WTC11 (cell line): ENCODE measurements around the gene VSTM2L. TPM values are rescaled to one million over a fixed set of nuclear protein-coding genes. Genes with fewer than 3 reads are reported as not detected.
"Not testable (repeated sequence)": the region's sequence is repeated elsewhere in the genome, so short reads cannot be mapped to it uniquely, and the experiment has no call there.

Experiments used
- ATAC-seq: fragments of 200-7000 bp; cut with Tn5 transposase; 2 replicates; pipeline ENCODE4 v1.10.0; 2021; ENCODE audit warnings: mild to moderate bottlenecking, moderate library complexity
- CTCF ChIA-PET: fragments of 300-600 bp; sonication (Branson Sonifier 250); formaldehyde crosslinking; loops from one replicate; lab custom pipeline; 2021; ENCODE audit warnings: antibody characterized with exemption; lab: Charles Lee
- POLR2A ChIA-PET: fragments of 350-600 bp; sonication (Branson Sonifier 250); formaldehyde crosslinking; loops from one replicate; lab custom pipeline; 2021; ENCODE audit warnings: antibody characterized with exemption; lab: Charles Lee
- DNase-seq: peaks from one replicate; pipeline ENCODE4 v3.0.0; 2021; ENCODE audit warnings: low spot score
- H3K27ac Mint-ChIP-seq: 2 replicates; pipeline ENCODE4 v1.8.0; 2021; ENCODE audit warnings: mixed read lengths
- H3K27me3 Mint-ChIP-seq: 2 replicates; pipeline ENCODE4 v1.8.0; 2021; ENCODE audit warnings: low read depth, mild to moderate bottlenecking, moderate library complexity, mixed read lengths
- H3K36me3 Mint-ChIP-seq: 2 replicates; pipeline ENCODE4 v1.8.0; 2021; ENCODE audit warnings: mixed read lengths
- H3K4me1 Mint-ChIP-seq: 2 replicates; pipeline ENCODE4 v1.8.0; 2022; ENCODE audit warnings: mixed read lengths
- H3K4me3 Mint-ChIP-seq: 2 replicates; pipeline ENCODE4 v1.8.0; 2021; ENCODE audit warnings: mild to moderate bottlenecking, moderate library complexity, mixed read lengths
- H3K9me3 Mint-ChIP-seq: 2 replicates; pipeline ENCODE4 v1.8.0; 2021; ENCODE audit warnings: mixed read lengths
- CREM ChIP-seq: sonication (generic); formaldehyde crosslinking; IDR thresholded peaks from 2 replicates; pipeline ENCODE4 v1.8.1; 2022; ENCODE audit warnings: mild to moderate bottlenecking, missing genetic modification reagents, moderate library complexity
- GABPB1 ChIP-seq: sonication (generic); formaldehyde crosslinking; IDR thresholded peaks from 2 replicates; pipeline ENCODE4 v1.8.1; 2023; ENCODE audit warnings: mild to moderate bottlenecking, missing genetic modification reagents
- NR1H2 ChIP-seq: sonication (generic); formaldehyde crosslinking; IDR thresholded peaks from 2 replicates; pipeline ENCODE4 v1.9.0; 2021; ENCODE audit warnings: mild to moderate bottlenecking, moderate library complexity, missing genetic modification reagents
- NR2C2 ChIP-seq: sonication (generic); formaldehyde crosslinking; IDR thresholded peaks from 2 replicates; pipeline ENCODE4 v1.8.0; 2022; ENCODE audit warnings: mild to moderate bottlenecking, missing genetic modification reagents
- PRRX2 ChIP-seq: fragments of 250-450 bp; sonication (Bioruptor Pico); IDR thresholded peaks from 2 replicates; pipeline ENCODE4 v1.8.0; 2021; ENCODE audit warnings: mild to moderate bottlenecking
- SOX15 ChIP-seq: fragments of 250-450 bp; sonication (Bioruptor Pico); IDR thresholded peaks from 2 replicates; pipeline ENCODE4 v1.9.0; 2021; ENCODE audit warnings: mild to moderate bottlenecking
- ZNF121 ChIP-seq: sonication (generic); formaldehyde crosslinking; IDR thresholded peaks from 2 replicates; pipeline ENCODE4 v1.8.0; 2023; ENCODE audit warnings: missing genetic modification reagents
- total RNA-seq: library from RNA; stranded (reverse); gene quantifications from 3 replicates; pipeline ENCODE4 v1.2.3, GENCODE V29; 2021
- TF ChIP-seq, protein P1 (sequence below): sonication (generic); formaldehyde crosslinking; IDR thresholded peaks from 2 replicates; pipeline ENCODE4 v1.8.1; 2022; ENCODE audit warnings: missing genetic modification reagents, borderline replicate concordance
- TF ChIP-seq, protein P2 (sequence below): sonication (generic); formaldehyde crosslinking; IDR thresholded peaks from 2 replicates; pipeline ENCODE4 v1.8.0; 2022; ENCODE audit warnings: mild to moderate bottlenecking, missing genetic modification reagents
- TF ChIP-seq, protein P3 (sequence below): sonication (generic); formaldehyde crosslinking; conservative IDR thresholded peaks from 2 replicates; pipeline ENCODE4 v1.8.1; 2023; ENCODE audit warnings: mild to moderate bottlenecking, low read depth, missing genetic modification reagents, moderate library complexity
- TF ChIP-seq, protein P4 (sequence below): fragments of 250-450 bp; sonication (Bioruptor Pico); IDR thresholded peaks from 2 replicates; pipeline ENCODE4 v1.9.0; 2021; ENCODE audit warnings: mild to moderate bottlenecking
- TF ChIP-seq, protein P5 (sequence below): sonication (generic); formaldehyde crosslinking; IDR thresholded peaks from 2 replicates; pipeline ENCODE4 v1.8.0; 2023; ENCODE audit warnings: mild to moderate bottlenecking, missing genetic modification reagents
- TF ChIP-seq, protein P6 (sequence below): sonication (generic); formaldehyde crosslinking; IDR thresholded peaks from 2 replicates; pipeline ENCODE4 v1.8.1; 2023; ENCODE audit warnings: mild to moderate bottlenecking, missing genetic modification reagents

VSTM2L gene
- total RNA-seq, 1 experiment from 2014 or later = 1.9 TPM

GRCh38 chr20:37961066-37961465, 58.1 kb downstream of the VSTM2L start (continued):
- TF ChIP-seq, protein P1, sequence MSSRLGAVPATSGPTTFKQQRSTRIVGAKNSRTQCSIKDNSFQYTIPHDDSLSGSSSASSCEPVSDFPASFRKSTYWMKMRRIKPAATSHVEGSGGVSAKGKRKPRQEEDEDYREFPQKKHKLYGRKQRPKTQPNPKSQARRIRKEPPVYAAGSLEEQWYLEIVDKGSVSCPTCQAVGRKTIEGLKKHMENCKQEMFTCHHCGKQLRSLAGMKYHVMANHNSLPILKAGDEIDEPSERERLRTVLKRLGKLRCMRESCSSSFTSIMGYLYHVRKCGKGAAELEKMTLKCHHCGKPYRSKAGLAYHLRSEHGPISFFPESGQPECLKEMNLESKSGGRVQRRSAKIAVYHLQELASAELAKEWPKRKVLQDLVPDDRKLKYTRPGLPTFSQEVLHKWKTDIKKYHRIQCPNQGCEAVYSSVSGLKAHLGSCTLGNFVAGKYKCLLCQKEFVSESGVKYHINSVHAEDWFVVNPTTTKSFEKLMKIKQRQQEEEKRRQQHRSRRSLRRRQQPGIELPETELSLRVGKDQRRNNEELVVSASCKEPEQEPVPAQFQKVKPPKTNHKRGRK (CRISPR knock-in tag) = no peak
- TF ChIP-seq, protein P2, sequence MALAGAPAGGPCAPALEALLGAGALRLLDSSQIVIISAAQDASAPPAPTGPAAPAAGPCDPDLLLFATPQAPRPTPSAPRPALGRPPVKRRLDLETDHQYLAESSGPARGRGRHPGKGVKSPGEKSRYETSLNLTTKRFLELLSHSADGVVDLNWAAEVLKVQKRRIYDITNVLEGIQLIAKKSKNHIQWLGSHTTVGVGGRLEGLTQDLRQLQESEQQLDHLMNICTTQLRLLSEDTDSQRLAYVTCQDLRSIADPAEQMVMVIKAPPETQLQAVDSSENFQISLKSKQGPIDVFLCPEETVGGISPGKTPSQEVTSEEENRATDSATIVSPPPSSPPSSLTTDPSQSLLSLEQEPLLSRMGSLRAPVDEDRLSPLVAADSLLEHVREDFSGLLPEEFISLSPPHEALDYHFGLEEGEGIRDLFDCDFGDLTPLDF (CRISPR knock-in tag) = no peak
- TF ChIP-seq CREM (CRISPR knock-in tag) (no peak), NR1H2 (no peak), GABPB1 (CRISPR knock-in tag) (no peak)
- TF ChIP-seq, protein P3, sequence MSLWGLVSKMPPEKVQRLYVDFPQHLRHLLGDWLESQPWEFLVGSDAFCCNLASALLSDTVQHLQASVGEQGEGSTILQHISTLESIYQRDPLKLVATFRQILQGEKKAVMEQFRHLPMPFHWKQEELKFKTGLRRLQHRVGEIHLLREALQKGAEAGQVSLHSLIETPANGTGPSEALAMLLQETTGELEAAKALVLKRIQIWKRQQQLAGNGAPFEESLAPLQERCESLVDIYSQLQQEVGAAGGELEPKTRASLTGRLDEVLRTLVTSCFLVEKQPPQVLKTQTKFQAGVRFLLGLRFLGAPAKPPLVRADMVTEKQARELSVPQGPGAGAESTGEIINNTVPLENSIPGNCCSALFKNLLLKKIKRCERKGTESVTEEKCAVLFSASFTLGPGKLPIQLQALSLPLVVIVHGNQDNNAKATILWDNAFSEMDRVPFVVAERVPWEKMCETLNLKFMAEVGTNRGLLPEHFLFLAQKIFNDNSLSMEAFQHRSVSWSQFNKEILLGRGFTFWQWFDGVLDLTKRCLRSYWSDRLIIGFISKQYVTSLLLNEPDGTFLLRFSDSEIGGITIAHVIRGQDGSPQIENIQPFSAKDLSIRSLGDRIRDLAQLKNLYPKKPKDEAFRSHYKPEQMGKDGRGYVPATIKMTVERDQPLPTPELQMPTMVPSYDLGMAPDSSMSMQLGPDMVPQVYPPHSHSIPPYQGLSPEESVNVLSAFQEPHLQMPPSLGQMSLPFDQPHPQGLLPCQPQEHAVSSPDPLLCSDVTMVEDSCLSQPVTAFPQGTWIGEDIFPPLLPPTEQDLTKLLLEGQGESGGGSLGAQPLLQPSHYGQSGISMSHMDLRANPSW = no peak

- Mint-ChIP-seq H3K9me3 (peaks cover 36% of the 10 kb centered on the region), H3K27me3 (peaks cover 17% of the 10 kb centered on the region)
- H3K27ac Mint-ChIP-seq, H3K4me1 Mint-ChIP-seq, CTCF ChIA-PET, POLR2A ChIA-PET, DNase-seq, ATAC-seq, H3K4me3 Mint-ChIP-seq, H3K36me3 Mint-ChIP-seq: not testable (repeated sequence)
Observed at GRCh38 chr20:37963483-37963882, 60.6 kb downstream of the VSTM2L start.

DNA sequence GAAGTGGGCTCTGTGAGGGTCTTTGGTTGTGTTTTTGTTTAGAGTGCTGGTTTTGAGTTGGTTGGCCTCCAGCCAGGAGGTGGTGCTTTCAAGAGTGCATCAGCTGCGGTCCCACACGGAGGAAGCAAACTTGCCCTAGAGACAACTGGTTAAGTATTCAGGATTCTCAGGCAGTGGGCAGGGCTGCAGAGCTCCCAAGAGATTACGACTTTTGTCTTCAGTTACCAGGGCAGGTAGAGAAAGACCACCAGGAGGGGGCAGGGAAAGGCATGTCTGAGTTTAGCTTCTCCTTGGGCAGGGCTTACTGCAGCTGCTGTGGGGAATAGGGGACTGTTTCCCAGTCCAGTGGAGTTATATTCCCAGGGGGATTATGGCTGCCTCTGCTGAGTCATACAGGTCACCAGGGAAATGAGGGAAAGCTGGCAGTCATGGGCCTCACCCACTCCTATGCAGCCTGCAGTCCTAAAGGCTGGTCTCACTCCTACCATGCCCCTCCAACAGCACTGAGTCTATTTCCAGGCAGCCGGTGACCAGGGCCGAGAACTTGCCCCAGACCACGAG, 66.0 kb downstream of the VSTM2L start:
- no peak overlapping the region for H3K4me3 Mint-ChIP-seq

More for the DNA sequence above, 66.0 kb downstream of the VSTM2L start:
- Mint-ChIP-seq H3K27ac (peak overlapping the region; percentile 4; the same call in 1 of the 2 replicates), H3K9me3 (peaks cover 48% of the 10 kb centered on the region), H3K27me3 (peaks cover 55% of the 10 kb centered on the region), H3K4me1 (peaks cover 43% of the 10 kb centered on the region), H3K36me3 (peaks cover 28% of the 10 kb centered on the region)
- ChIA-PET CTCF (interaction anchor here (0.5 to 2.6 kb wide), 13 partner anchors 12 to 405 kb away, joined by 3 to 13 read pairs (median 4); partner anchors contain the start of gene VSTM2L), POLR2A (no interaction called here)
- ATAC-seq = peak; percentile 75
- TF ChIP-seq ZNF121 (no peak), PRRX2 (CRISPR knock-in tag) (no peak), NR2C2 (CRISPR knock-in tag) (no peak), SOX15 (no peak)
- TF ChIP-seq, protein P1 (CRISPR knock-in tag) = no peak
- TF ChIP-seq, protein P4, sequence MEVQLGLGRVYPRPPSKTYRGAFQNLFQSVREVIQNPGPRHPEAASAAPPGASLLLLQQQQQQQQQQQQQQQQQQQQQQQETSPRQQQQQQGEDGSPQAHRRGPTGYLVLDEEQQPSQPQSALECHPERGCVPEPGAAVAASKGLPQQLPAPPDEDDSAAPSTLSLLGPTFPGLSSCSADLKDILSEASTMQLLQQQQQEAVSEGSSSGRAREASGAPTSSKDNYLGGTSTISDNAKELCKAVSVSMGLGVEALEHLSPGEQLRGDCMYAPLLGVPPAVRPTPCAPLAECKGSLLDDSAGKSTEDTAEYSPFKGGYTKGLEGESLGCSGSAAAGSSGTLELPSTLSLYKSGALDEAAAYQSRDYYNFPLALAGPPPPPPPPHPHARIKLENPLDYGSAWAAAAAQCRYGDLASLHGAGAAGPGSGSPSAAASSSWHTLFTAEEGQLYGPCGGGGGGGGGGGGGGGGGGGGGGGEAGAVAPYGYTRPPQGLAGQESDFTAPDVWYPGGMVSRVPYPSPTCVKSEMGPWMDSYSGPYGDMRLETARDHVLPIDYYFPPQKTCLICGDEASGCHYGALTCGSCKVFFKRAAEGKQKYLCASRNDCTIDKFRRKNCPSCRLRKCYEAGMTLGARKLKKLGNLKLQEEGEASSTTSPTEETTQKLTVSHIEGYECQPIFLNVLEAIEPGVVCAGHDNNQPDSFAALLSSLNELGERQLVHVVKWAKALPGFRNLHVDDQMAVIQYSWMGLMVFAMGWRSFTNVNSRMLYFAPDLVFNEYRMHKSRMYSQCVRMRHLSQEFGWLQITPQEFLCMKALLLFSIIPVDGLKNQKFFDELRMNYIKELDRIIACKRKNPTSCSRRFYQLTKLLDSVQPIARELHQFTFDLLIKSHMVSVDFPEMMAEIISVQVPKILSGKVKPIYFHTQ (CRISPR knock-in tag) = no peak
- TF ChIP-seq, protein P5, sequence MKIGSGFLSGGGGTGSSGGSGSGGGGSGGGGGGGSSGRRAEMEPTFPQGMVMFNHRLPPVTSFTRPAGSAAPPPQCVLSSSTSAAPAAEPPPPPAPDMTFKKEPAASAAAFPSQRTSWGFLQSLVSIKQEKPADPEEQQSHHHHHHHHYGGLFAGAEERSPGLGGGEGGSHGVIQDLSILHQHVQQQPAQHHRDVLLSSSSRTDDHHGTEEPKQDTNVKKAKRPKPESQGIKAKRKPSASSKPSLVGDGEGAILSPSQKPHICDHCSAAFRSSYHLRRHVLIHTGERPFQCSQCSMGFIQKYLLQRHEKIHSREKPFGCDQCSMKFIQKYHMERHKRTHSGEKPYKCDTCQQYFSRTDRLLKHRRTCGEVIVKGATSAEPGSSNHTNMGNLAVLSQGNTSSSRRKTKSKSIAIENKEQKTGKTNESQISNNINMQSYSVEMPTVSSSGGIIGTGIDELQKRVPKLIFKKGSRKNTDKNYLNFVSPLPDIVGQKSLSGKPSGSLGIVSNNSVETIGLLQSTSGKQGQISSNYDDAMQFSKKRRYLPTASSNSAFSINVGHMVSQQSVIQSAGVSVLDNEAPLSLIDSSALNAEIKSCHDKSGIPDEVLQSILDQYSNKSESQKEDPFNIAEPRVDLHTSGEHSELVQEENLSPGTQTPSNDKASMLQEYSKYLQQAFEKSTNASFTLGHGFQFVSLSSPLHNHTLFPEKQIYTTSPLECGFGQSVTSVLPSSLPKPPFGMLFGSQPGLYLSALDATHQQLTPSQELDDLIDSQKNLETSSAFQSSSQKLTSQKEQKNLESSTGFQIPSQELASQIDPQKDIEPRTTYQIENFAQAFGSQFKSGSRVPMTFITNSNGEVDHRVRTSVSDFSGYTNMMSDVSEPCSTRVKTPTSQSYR (CRISPR knock-in tag) = no peak
- TF ChIP-seq, protein P6, sequence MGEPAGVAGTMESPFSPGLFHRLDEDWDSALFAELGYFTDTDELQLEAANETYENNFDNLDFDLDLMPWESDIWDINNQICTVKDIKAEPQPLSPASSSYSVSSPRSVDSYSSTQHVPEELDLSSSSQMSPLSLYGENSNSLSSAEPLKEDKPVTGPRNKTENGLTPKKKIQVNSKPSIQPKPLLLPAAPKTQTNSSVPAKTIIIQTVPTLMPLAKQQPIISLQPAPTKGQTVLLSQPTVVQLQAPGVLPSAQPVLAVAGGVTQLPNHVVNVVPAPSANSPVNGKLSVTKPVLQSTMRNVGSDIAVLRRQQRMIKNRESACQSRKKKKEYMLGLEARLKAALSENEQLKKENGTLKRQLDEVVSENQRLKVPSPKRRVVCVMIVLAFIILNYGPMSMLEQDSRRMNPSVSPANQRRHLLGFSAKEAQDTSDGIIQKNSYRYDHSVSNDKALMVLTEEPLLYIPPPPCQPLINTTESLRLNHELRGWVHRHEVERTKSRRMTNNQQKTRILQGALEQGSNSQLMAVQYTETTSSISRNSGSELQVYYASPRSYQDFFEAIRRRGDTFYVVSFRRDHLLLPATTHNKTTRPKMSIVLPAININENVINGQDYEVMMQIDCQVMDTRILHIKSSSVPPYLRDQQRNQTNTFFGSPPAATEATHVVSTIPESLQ (CRISPR knock-in tag) = no peak
- DNase-seq = no peak
